Smooth muscle cell (in vitro differentiated cells): Measurements from ENCODE around the gene TMEM92. TPM values are rescaled to one million over a fixed set of nuclear protein-coding genes. Genes with fewer than 3 reads are reported as not detected.

Experiments
- DNase-seq: peaks from one replicate; lab custom pipeline; 2025; ENCODE audit not compliant: unreplicated experiment; lab: John Stamatoyannopoulos, UW
- H2AFZ ChIP-seq: fragments of 200-600 bp; sonication (generic); 2 replicates; pipeline ENCODE4 v1.6.0; 2016; ENCODE audit warnings: antibody characterized with exemption, low read depth, mild to moderate bottlenecking
- H3F3A ChIP-seq: fragments of 200-600 bp; sonication (generic); 2 replicates; pipeline ENCODE4 v1.6.0; 2017; ENCODE audit warnings: antibody characterized with exemption, low read depth
- H3K27ac ChIP-seq: fragments of 200-600 bp; sonication (generic); 2 replicates; pipeline ENCODE4 v1.5.1; 2016; ENCODE audit warnings: low read depth, mild to moderate bottlenecking
- H3K27me3 ChIP-seq: fragments of 200-600 bp; sonication (generic); 2 replicates; pipeline ENCODE4 v1.6.1; 2016; ENCODE audit warnings: low read depth, mild to moderate bottlenecking
- H3K36me3 ChIP-seq: fragments of 200-600 bp; sonication (generic); 2 replicates; pipeline ENCODE4 v1.5.1; 2016; ENCODE audit warnings: low read depth
- H3K4me1 ChIP-seq: fragments of 200-600 bp; sonication (generic); 2 replicates; pipeline ENCODE4 v1.5.1; 2016; ENCODE audit warnings: low read depth
- H3K4me2 ChIP-seq: fragments of 200-600 bp; sonication (generic); 2 replicates; pipeline ENCODE4 v1.6.0; 2016; ENCODE audit warnings: mild to moderate bottlenecking
- H3K4me3 ChIP-seq: fragments of 200-600 bp; sonication (generic); 2 replicates; pipeline ENCODE4 v1.5.1; 2016; ENCODE audit warnings: mild to moderate bottlenecking
- H3K79me2 ChIP-seq: fragments of 200-600 bp; sonication (generic); 2 replicates; pipeline ENCODE4 v1.6.0; 2016; ENCODE audit warnings: low read depth, mild to moderate bottlenecking
- H3K9ac ChIP-seq: fragments of 200-600 bp; sonication (generic); 2 replicates; pipeline ENCODE4 v1.6.0; 2016; ENCODE audit warnings: low read depth
- H3K9me3 ChIP-seq: fragments of 200-600 bp; sonication (generic); replicated peaks from 2 replicates; pipeline ENCODE4 v1.5.1; 2016; ENCODE audit warnings: low read depth
- H4K20me1 ChIP-seq: fragments of 200-600 bp; sonication (generic); 2 replicates; pipeline ENCODE4 v1.6.0; 2016; ENCODE audit warnings: low read depth
- WGBS: methylation state at CpG from one replicate; pipeline ENCODE4 v1.1.7; 2016; ENCODE audit warnings: low lambda C conversion rate; 5-methylcytosine and 5-hydroxymethylcytosine counted together
- polyA plus RNA-seq: library from polyadenylated mRNA; unstranded; fragments of >200 nt; fragmentation: Nextera tagmentation; extraction: Ambion mirVana; gene quantifications from 2 replicates; pipeline ENCODE4 v1.2.1, GENCODE V29; 2016
- total RNA-seq: library from RNA; depleted of rRNA; stranded (reverse); fragments of >200 nt; gene quantifications from 2 replicates; pipeline ENCODE4 v1.2.3, GENCODE V29; 2014
- TF ChIP-seq, protein P1 (sequence below): fragments of 200-600 bp; sonication (generic); IDR thresholded peaks from 2 replicates; pipeline ENCODE4 v1.5.1; 2017; ENCODE audit warnings: borderline replicate concordance, mild to moderate bottlenecking, antibody characterized with exemption; ENCODE audit not compliant: insufficient read depth, poor library complexity, severe bottlenecking

Gene TMEM92
- total and polyA plus RNA-seq, 2 experiments from 2014 or later = 4.8 to 7.4 TPM

DNA sequence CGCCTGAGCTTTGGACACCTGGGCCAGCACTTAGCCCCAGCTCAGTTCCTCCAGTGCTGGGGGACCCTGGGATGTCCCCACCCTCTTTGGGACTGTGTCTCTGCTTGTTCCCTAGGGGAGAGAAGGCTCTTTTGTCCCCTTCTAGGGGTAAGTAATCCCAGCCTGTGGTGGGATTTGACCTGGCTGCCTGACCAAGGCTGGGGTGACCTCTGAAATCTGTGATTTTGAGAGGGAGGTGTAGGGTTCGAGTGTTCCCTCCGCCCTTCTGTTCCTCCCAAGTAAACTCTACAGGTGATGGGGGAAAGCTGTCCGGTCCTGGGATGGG is 593 bp downstream of the TMEM92 start:
- Histone ChIP-seq H3K4me3 (peak overlapping the region; percentile 55), H3K4me1 (peaks cover 28% of the 10 kb centered on the region), H3K79me2 (peaks cover 30% of the 10 kb centered on the region), H3K9ac (no peak overlapping the region), H3K27ac (no peak overlapping the region), H3K36me3 (no peaks in the 10 kb centered on the region), H3K4me2 (peak overlapping the region; percentile 87), H4K20me1 (no peaks in the 10 kb centered on the region), H2AFZ (no peak overlapping the region), H3K9me3 (no peaks in the 10 kb centered on the region), H3F3A (peaks cover 22% of the 10 kb centered on the region), H3K27me3 (no peaks in the 10 kb centered on the region)
- TF ChIP-seq, protein P1, sequence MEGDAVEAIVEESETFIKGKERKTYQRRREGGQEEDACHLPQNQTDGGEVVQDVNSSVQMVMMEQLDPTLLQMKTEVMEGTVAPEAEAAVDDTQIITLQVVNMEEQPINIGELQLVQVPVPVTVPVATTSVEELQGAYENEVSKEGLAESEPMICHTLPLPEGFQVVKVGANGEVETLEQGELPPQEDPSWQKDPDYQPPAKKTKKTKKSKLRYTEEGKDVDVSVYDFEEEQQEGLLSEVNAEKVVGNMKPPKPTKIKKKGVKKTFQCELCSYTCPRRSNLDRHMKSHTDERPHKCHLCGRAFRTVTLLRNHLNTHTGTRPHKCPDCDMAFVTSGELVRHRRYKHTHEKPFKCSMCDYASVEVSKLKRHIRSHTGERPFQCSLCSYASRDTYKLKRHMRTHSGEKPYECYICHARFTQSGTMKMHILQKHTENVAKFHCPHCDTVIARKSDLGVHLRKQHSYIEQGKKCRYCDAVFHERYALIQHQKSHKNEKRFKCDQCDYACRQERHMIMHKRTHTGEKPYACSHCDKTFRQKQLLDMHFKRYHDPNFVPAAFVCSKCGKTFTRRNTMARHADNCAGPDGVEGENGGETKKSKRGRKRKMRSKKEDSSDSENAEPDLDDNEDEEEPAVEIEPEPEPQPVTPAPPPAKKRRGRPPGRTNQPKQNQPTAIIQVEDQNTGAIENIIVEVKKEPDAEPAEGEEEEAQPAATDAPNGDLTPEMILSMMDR = no peak
- no peak for DNase-seq
- WGBS = 87% methylated on average over 4 of the region's 4 CpGs

DNA sequence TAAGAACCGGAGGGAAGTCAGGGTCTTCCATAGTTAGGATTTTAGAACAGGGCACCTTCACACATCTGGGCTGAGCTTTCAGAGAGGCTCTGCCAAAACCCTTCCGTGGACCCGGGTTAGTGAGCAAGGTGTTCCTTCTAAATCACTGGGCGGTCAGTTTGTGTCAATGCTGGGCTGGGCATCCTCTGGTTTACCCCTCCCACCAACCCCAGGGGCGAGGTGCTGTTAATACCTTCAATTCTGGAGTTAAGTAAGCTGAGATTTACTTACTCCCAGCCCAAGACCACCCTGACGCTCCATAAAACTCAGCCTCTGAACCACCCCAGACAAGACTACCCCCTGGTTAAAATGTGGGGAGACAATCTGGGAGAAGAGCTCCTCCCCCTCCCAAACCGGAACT is 1.0 kb downstream of the TMEM92 start:
- Histone ChIP-seq H3K9ac (no peak overlapping the region), H3K27ac (no peak overlapping the region), H3K79me2 (peaks cover 28% of the 10 kb centered on the region), H3K27me3 (no peaks in the 10 kb centered on the region), H4K20me1 (no peaks in the 10 kb centered on the region), H3F3A (peaks cover 20% of the 10 kb centered on the region), H3K4me1 (peaks cover 27% of the 10 kb centered on the region), H3K4me3 (peak overlapping the region; percentile 55), H2AFZ (no peak overlapping the region), H3K4me2 (no peak overlapping the region), H3K9me3 (no peaks in the 10 kb centered on the region), H3K36me3 (no peaks in the 10 kb centered on the region)
- TF ChIP-seq, protein P1 = no peak
- no peak for DNase-seq
- 85% methylated on average over 7 of the region's 7 CpGs for WGBS

DNA sequence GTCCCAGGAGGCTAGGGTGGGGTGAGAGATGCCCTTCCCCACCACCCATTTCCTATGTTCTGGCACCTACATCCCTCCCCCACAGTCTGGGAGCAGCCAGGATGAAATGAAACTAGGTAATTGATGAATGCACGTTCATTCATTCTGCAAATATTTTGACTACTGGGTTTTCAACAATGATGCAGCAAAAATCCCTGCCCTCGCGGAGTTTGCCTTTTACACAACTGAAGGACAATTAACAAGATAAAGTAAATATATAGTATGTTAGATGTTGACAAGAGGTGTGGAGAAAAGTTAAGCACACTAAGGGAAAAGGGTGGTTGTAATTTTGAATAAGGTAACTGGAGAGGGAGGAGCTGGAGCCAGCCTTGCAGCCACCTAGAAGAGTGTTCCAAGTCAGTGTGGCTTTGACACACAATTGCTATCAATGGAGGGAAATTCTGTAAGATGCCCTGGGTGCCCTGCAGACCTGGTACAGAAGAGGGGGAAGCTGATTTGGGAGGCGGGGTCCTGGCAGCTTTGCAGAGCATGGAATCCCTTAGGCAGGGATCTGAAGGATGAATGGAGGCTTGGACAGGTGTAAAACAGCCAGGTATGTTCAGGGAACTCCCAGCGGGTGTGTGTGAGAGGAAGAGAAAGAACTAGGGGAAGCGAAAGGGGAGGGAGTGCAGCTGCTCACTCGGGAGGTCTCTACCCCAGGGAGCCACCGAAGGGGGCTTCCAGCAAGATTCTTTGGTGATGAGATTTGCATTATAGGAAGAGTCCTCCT is 2.5 kb downstream of the TMEM92 start:
- no peaks in the 10 kb centered on the region for H3K27me3 ChIP-seq
- H3K79me2 ChIP-seq = peaks cover 18% of the 10 kb centered on the region
- H4K20me1 ChIP-seq = no peaks in the 10 kb centered on the region
- H3K4me1 ChIP-seq = peaks cover 12% of the 10 kb centered on the region
- H3K36me3 ChIP-seq = no peaks in the 10 kb centered on the region
- no peak overlapping the region for H3K9ac ChIP-seq
- H3K4me2 ChIP-seq = no peak overlapping the region
- TF ChIP-seq, protein P1 = no peak
- H3K4me3 ChIP-seq = no peak overlapping the region
- 51% methylated on average over 8 of the region's 8 CpGs for WGBS
- H3K9me3 ChIP-seq = no peaks in the 10 kb centered on the region
- peaks cover 5% of the 10 kb centered on the region for H3F3A ChIP-seq
- H2AFZ ChIP-seq = no peak overlapping the region
- DNase-seq = no peak
- no peak overlapping the region for H3K27ac ChIP-seq

DNA sequence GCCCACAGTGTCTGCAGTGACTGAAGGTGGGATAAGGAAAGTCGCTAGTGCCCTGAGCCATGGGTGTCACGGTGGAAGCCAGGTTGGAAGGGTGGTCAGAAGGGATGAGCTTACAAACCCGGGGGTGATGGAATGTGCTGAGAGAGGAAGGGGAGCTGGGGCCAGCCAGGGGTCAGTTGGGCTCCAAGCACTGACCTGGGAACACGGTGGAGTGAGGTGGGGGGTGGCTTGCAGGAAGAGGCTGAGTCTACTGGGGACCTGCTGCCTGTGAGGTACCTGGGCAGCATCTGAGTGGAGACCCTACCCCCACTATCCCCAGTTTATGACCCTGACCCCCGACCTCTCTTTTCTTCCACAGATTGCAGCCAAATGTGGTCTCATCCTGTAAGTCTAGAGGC is 3.1 kb downstream of the TMEM92 start:
- Histone ChIP-seq H3K4me2 (no peak overlapping the region), H3K27ac (no peak overlapping the region)
- TF ChIP-seq, protein P1 = no peak

More for the DNA sequence above, 3.1 kb downstream of the TMEM92 start:
- Histone ChIP-seq H2AFZ (no peak overlapping the region), H3K79me2 (peaks cover 12% of the 10 kb centered on the region), H3F3A (peaks cover 5% of the 10 kb centered on the region), H3K4me3 (no peak overlapping the region), H3K36me3 (no peaks in the 10 kb centered on the region), H3K4me1 (peaks cover 12% of the 10 kb centered on the region), H3K27me3 (no peaks in the 10 kb centered on the region), H3K9me3 (no peaks in the 10 kb centered on the region), H3K9ac (no peak overlapping the region), H4K20me1 (no peaks in the 10 kb centered on the region)
- no peak for DNase-seq
- WGBS = 61% methylated on average over 5 of the region's 5 CpGs
